T1000 (cell line): Measurements from ENCODE around the gene APBA2.

ENCODE experiments used
- DNase-seq: peaks from one replicate; lab custom pipeline; 2025; ENCODE audit warnings: mixed read lengths; lab: John Stamatoyannopoulos, UW

APBA2 gene

DNA sequence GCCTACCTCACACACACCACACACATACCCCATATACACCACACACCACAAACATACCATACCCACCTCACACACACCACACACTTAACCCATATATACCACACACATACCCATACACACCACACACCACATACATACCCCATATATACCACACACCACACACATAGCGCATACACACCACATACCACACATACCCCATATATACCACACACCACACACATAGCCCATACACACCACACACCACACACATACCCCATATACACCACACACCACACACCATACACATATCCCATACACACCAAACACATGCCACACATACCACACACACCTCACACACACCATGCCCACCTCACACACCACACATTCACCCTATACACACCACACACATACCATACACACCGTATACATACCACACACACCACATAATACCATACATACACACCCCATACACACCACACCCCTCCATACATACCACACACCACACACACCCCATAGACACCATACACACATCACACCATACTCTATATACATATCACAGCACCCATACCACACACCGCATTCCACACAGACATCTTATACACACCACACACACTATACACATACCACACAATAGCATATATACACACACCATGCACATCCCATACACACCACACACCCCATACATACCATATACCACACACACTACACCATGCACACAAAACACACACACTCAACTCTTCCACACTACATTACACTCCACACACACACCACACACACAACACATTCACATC, 29.5 kb downstream of the APBA2 start:
- DNase-seq = no peak

DNA sequence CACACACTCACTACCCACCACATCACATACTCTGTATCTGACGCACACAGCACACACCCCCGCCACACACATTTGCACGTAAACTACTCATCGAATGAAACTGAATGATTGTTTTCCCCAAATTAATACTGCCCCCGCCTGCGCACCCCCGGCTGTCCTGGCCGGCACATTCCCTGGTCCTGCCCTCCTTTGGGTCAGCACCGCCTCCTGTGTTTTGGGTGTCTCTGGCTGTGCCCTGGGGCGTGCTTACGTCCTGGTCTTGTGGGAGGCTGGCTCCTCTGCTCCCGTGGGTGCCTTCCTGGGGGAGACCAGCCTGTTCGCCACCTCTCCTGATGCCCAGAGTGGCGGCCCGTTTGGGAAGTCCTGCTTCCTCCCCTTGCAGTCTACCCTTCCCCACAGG, 30.2 kb downstream of the APBA2 start:
- no peak for DNase-seq

DNA sequence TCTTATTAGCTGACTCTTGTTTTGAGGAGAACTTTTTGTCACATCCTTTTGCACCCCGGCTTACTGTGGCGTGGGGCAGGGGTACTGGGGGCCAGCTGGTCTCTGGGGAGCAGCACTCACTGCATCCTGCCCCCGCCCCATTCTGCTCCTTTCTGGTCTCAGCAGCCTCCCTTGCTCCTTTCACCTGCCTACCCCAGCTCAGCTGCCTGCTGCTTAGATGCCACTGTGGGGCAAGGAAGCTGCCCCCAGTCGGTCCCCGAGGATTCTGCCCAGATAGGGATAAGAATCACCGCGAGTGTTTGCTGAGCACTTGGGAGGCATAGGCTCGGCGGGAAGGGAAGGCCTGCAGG, 32.0 kb downstream of the APBA2 start:
- no peak for DNase-seq

DNA sequence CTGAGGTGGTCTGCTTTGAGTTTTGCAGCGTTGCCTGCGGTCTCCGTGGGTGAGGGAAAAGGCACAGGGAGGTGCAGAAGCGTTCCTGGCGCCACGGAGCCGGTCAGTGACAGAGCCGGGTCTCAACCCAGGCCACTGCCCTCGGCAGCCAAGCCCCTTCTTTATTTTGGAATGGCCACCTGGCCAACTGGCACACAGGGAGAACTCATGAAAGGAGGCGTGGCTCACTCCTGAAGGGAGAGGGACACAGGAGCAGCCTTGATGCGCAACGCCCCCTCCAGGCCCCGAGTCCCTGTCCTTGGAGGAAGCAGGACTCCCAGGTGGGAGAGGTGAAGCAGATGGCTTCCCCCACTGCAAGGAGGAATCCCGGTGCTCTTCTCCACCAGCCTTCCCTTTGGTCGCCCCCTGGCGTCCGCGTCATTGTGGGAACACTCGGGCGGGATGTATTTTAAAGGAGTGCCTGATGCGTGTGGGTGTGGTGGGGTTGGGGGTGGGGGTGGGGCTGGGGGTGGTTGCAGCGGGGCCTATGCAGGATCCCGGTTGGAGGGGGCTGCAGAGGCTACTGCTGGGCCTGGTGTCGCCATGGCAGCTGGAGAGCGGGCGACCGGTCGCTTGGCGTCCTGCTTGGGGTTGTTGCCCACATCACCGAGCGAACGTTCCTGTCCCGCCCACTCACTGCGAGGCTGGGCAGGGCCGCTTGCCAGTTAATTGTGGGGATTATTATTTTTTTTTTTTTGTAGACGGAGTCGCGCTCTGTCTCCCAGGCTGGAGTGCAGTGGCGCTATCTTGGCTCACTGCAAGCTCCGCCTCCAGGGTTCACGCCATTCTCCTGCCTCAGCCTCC, 32.6 kb downstream of the APBA2 start:
- DNase-seq = no peak

DNA sequence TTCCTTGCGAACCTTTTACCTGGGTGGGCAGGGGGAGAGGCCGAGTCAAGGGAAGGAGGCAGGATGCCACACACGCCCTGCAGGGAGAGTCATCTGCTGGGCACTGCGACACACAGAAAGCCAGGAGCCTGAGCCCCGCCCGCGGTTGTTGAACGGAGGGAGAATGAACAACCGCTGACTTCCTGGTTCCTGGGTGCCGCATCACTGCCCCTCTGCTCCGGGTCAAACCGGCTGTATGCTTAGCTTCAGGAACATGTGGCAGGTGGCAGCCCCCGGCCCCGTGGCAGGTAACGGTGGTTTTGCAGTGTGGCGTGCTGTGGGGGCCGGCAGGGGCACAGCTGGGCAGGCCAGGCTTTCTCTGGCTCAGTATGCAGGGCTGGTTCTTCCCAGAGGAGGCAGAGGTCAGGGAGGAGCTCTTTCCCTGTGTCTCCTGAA, 33.4 kb downstream of the APBA2 start:
- DNase-seq = no peak

DNA sequence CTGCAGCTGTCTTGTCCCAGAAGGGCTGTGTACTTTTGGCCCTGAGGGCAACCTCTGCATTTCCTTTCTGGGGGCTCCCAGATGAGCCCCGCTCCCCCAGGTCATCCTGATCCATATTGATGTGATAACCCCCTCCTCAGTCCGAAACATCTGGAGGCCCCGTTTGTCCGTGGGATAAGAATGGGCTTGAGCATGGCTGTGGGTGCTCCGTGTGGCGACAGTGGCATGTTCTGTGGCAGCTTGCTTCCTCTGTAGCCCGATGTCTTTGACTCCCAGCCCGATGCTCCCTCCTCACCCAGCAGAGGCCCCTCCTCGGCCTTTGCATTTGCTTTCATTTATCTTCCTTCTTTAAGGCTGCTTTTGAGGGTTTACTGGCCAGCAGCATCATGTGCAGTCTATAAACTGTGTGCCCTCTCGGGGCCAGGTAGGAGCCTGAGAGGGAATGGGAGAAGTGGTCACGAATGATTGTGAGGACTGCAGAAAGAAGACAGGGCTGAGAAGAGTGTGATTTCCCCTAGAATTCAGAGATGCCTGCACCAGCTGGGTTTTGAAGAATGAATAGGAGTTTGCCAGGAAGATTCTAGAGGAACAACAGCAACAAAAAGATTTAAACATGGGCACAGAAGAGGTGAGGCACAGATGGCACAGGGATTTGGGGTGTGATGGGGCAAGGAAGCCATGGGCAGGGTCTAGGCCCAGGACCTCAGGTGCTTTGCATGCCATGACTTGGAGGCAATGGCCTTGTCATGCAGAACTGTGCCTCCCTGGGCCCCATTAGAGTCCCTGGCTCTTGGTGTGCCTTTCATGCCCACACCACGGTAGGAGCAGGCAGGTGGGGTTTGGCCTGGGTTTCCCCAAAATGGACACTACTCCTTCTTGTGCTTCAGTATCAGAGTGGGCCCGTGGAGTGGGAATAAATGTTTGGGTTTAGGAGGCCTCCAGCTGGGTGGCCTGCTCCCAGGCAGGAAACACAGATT, 34.2 kb downstream of the APBA2 start:
- no peak for DNase-seq

DNA sequence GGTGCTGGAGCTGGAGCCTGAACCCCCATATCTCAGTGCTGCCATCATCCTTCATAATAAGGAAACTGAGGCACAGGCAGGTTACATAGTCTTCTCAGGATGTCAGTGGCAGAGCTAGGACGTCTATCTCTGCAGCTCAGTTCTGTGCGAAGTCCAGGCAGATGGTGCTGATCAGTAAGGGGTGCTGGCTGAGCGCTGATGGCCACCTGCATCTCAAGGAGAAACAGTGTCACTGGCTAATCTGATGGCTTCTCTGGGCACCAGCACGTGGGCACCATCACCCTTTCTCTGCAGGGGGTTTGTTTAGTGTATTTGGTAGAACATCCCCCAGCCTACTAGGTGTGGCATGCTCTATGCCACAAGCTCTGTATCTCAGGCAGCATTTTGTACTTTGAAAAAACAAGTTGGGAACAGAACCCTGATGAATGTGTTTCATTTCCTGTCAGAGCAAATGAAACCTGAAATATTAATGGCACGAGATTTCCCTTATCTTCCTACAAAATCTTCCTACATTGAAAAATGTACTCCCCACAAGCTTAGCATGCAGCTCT, 35.1 kb downstream of the APBA2 start:
- no peak for DNase-seq

DNA sequence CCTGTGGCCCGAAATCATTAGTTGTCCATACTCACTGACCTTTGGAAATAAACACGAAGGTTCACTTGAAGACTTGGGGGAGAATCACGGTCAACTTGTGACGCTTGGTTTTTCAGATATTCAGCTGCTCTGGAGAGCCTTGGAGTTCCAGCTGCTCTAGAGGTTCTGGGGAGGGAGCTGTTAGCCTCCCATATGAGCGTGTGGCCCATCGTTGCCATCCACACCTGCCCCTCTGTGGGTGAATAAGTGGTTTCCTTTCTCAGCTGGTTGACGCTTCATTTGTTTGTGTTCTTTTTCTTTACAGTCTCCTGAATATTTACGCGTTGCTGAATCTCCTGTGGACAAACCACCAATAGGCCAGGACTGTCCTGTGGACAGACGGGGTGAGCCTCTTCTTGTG, 35.6 kb downstream of the APBA2 start:
- DNase-seq = no peak

DNA sequence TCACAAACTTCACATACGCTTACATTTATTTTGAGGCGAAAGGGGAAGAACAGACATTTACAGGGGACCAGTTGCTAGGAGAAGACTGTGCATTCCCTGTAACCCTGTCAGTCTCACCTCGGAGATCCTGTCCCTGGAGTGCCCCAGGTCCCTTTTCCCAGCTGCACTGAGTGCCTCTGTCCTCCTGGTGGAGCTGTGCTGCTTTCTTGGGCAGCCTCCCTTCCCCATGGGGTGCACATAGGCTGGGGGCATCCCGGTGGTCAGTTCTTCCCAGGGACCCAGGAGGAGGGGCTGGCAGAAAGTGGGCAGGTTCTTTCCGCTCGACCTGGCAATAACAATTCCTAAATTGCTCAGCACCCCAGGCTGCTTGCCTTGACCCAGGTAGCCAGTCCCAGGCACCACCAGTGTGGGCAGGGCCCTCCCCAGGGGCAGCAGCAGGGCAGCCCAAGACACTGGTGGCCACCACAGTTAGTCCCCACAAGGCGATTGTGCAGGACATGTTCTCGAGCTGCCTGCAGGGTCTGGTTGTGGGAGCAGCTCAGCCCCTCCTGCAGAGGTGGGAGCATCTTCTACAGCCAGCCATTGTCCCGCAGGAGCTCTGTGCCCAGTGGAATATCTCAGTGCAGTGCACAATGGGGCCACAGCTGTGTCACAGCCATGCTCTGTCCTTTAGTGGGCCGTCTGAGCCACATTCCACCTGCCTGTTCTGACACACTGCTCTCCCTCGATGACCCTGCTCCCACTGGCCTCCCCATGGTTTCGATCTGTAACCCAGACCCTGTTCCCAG, 36.3 kb downstream of the APBA2 start:
- no peak for DNase-seq

DNA sequence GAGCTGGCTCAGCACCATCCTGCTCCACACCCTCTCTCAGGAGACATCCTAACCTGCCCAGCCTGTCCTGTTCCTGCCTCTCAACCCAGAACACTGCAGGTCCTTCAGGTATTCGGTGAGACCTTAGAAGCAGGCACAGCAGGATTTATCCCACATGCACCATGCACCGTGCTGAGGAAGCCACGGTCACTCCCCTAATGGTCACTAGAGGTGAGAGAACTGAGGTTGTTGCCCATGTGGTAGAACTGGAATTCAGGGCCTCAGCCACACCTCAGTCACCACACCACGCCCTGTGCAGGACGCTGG, 36.9 kb downstream of the APBA2 start:
- DNase-seq = no peak

DNA sequence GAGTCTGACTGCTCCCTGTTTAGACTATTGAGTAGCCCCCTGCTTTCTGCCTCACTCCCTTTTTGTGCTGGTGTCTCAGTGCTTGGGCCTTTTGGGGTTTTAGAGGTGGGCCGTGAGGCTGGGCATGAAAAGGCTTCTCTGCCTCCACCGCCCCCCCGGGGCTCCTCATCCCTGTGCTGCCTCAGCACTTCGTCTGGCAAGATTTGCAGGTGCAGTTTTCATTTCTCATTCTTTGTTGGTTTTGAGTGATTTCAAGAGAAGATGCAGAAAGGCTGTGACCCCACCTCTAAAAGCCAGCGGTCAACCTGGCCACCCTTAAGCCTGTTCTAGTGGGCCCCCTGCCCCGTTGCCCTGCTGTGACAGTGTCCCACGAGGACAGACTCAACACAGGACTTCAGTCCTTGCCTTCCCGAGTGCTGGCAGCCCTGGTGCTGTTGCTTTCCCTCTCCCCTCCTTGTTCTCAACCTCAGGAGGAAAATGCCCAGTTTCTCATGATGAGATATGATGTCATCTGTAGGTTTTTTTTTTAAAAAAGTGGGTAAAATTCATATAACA, 38.0 kb downstream of the APBA2 start:
- DNase-seq = no peak

DNA sequence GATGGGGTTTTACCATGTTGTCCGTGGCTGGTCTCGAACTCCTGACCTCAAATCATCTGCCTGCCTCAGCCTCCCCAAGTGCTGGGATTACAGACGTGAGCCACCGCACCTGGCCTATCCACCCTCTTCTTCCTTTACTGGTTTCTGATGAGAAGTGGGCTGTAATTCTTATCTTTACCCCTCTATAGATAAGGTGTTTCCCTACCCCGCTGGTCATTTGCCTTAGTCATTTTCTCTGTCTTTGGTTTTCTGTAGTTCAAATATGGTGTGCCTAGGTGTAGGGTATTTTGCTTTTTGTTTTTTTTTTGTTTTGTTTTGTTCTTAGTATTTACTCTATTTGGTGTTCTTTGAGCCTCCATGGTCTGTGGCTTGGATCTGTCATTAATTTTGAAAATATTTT, 41.3 kb downstream of the APBA2 start:
- no peak for DNase-seq

DNA sequence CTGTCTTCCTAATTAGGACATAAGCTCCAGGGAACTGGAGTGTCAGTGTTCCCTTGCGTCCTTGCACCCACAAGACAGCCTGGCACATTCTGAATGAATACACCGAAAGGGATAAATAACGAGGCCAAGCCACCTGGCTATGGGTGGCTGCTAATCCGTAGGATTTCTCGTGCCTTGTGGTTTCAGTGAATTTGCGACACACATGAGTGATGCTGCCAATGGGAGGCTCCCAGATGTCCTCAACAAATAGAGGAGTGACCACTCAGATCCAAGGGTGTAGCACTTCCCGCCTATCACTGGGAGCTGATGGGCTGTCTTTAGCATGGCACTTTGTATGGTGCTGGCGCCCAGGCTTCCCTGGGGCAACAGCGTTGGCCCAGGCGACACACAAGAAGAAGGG, 43.4 kb downstream of the APBA2 start:
- DNase-seq = no peak

DNA sequence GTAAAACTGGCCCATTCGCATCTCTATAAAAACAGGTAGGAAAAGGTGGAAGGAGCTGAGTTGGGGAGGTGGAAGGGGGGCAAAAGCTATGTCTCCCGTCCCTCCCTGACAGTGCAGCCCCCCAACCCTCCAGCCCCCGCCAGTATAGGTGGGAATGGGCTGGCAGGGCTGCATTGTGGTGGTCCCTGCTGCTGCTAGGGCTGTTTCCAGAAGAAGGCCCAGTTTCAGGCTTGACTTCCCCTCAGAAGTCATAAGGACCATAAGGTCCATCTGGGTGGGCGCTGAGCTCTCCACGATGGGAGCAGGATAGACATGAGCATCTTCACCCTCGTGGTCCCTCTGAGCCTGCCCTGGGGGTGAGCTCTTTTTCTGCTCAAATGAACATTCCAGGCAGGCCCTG, 44.2 kb downstream of the APBA2 start:
- no peak for DNase-seq

DNA sequence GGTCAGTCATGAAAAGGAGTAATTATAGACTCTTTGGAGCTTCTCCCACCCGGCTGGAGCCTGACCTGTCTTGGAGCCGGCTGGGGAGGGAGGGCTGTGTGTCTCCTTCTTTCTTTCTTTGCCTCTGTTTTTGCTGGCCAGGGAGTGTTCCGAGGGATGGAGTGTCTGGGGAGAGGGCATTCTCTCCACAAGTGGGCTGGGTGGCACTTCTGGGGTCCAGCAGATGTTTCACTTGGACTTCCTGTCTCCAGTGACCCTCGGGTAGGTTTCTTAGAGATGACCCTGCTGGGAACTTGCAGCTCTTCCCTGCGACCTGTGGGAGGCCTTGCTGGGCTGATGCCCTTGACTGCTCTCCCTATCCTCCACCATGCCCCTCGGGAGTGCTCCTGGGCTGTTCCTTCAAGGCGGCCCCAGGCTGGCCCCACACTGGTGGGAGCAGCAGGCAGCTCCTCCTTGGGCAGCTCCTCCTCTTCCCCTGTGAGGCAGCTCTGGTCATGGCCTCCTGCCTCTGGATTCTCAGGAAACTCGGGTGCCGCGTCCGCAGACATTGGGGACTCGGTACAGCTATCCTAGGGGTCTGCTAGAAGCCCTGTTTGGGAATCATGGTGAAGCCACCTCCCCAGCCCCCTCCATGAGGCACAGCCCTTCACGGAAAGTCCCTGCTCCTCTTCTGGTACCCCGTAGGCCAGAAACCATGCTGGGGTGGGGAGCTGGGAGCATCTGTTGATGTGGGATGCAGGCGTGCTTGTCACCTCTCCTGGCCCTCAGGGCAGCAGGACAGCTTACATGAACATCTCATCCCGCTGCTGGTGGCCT, 44.9 kb downstream of the APBA2 start:
- no peak for DNase-seq

DNA sequence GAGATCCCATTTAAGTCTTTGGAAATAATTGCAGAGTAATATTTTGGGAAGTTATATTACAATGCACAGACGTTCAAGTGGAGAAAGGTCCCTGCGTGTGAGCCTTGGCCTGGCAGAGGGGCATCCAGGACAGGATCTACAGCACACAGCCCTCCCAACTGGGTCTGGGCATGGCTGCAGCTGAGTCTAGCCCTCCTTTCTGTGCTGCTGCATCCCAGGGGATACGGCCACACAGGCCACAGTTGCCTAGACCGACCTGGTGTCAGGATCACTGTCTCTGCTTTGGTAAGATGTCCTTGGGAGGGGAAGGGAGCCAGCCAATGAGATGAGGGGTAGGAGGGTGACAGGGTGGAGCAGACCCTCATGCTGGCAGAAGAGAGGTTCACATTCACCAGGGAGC, 46.1 kb downstream of the APBA2 start:
- DNase-seq = no peak

DNA sequence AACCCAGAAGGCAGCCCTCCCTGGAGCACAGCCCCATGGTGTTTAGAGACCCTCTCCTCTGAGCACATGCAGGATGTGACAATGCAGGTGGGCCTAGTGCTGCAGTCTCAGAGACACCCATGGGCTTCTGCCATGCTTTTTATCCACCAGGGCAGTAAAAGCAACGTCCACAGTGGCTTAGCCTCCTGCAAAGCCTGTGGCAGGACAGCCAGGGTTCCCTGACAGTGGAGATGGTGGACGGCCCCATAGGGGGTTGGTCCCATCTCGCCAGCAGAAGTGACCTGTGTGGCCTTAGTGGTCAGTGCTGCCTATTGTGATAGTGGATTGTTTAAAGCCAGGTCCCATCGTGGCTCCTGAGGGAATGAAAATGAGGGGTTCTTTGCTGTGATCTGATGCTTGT, 46.6 kb downstream of the APBA2 start:
- no peak for DNase-seq

DNA sequence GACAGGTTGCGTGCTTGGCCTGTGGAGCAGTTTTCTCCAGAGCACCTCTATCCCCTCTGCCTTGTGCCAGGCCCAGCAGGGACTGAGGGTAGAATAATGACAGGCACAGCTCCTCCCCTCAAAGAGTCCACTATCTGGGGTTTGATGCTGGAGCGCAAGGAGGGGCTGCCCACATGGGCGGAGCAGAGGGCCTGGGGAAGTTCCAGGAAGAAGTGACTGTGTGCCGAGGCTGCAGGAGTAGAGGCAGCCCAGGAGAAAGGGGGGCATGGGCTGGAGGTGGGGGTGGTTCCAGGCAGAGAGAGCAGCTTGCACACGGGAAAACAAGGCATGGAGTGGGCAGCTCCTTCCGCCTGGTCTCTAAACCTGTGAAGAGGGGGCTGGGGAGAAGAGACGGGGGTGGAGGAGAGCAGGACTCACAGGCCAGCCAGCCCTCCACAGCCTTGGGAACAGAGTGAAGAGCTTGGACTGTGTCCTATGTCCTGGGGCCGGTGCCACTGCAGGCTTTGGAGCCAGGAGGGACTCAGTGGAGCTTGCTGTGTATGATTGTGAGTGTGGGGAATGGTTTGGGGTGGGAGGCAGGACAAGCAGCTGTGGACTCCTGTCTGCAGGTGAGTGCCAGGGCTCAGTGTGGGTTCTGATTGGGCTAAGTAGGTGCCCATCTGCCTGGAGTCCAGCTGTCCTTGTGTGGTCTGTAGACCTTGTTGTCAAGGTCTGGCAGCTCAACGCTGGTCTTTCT, 48.1 kb downstream of the APBA2 start:
- DNase-seq = no peak

DNA sequence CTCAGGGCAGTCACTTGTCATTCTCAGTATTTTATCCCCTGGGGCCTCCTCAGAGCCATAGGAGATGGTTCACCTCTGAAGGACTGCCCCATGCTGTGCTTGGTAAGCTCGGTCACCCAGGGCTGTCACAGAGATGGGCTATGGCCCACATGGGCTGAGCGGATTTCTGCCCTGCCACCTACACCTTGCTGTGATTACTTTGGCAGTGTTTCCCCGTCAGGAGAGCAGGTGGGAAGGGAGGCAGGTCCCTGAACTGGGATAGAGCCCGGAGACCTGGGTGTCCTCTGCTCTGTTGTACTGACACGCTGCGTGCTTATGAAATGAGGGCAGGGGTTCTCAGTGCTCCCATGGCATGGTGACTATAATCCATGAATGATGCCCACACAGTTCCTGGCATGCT, 48.9 kb downstream of the APBA2 start:
- no peak for DNase-seq

DNA sequence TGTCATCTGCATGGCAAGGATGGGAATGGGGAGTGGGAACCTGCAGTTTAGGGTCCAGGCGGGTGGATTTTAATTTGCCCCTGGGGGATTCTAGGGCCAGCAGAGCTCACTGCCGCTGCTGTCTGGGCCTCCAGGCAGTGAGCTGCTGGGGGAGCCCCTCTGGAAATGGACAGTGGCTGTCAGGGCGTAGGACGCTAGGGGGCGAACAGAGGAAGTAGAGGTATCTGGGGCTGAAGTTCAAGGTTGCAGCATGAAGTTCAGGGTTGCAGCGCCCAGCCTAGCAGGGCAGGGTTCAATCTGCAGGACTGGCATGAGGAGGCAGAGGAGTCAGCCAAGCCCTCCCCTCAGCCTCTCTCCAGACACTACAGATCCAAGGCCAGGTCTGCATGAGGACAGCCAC, 49.5 kb downstream of the APBA2 start:
- DNase-seq = no peak
